PC-3 (cell line): ENCODE measurements around the gene NADSYN1. TPM values are rescaled to one million over a fixed set of nuclear protein-coding genes. Genes with fewer than 3 reads are reported as not detected.

Experiments used
- ATAC-seq: fragments of 200-7000 bp; cut with Tn5 transposase; 2 replicates; pipeline ENCODE4 v1.9.1; 2020; ENCODE audit warnings: mild to moderate bottlenecking, moderate library complexity
- BruUV-seq: library from RNA; stranded (reverse); fragments of 400-500 nt; replicated peaks from 2 replicates; lab custom pipeline; 2021; lab: Mats Ljungman, UMichigan
- CTCF ChIA-PET: fragments of 300-600 bp; sonication (Branson Sonifier 250); formaldehyde crosslinking; loops from one replicate; lab custom pipeline; 2022; ENCODE audit warnings: antibody characterized with exemption; lab: Charles Lee
- POLR2A ChIA-PET: fragments of 300-600 bp; sonication (Branson Sonifier 250); formaldehyde crosslinking; loops from one replicate; lab custom pipeline; 2022; ENCODE audit warnings: antibody characterized with exemption; ENCODE audit not compliant: unreplicated experiment; lab: Charles Lee
- DNase-seq: peaks from one replicate; pipeline ENCODE4 v3.0.0-alpha.2; 2015
- H2AFZ ChIP-seq: fragments of 300-600 bp; sonication (generic); 2 replicates; pipeline ENCODE4 v1.6.0; 2016; ENCODE audit warnings: antibody characterized with exemption, low read length
- H3F3A ChIP-seq: fragments of 300-600 bp; sonication (generic); one replicate; pipeline ENCODE4 v1.6.0; 2017; ENCODE audit warnings: antibody characterized with exemption, low read length, control low read depth, mild to moderate bottlenecking; ENCODE audit not compliant: unreplicated experiment
- H3K27ac ChIP-seq: fragments of 300-600 bp; sonication (generic); 2 replicates; pipeline ENCODE4 v1.5.1; 2016; ENCODE audit warnings: mild to moderate bottlenecking, low read length
- H3K27me3 ChIP-seq: fragments of 300-600 bp; sonication (generic); 2 replicates; pipeline ENCODE4 v1.6.1; 2016; ENCODE audit warnings: low read length, mixed read lengths
- H3K36me3 ChIP-seq: fragments of 300-600 bp; sonication (generic); 2 replicates; pipeline ENCODE4 v1.6.1; 2016; ENCODE audit warnings: low read depth, mixed run types, low read length, mixed read lengths
- H3K4me1 ChIP-seq: fragments of 300-600 bp; sonication (generic); 2 replicates; pipeline ENCODE4 v1.5.1; 2016; ENCODE audit warnings: low read length; ENCODE audit not compliant: insufficient read depth
- H3K4me2 ChIP-seq: fragments of 300-600 bp; sonication (generic); 2 replicates; pipeline ENCODE4 v1.6.0; 2016; ENCODE audit warnings: low read length
- H3K4me3 ChIP-seq: fragments of 300-600 bp; sonication (generic); 2 replicates; pipeline ENCODE4 v1.5.1; 2016; ENCODE audit warnings: mild to moderate bottlenecking, low read length, mixed read lengths
- H3K79me2 ChIP-seq: fragments of 300-600 bp; sonication (generic); 2 replicates; pipeline ENCODE4 v1.6.1; 2017; ENCODE audit warnings: low read length, mixed read lengths
- H3K9ac ChIP-seq: fragments of 300-600 bp; sonication (generic); 2 replicates; pipeline ENCODE4 v1.6.0; 2016; ENCODE audit warnings: mild to moderate bottlenecking, low read length
- H3K9me2 ChIP-seq: fragments of 300-600 bp; sonication (generic); replicated peaks from 2 replicates; pipeline ENCODE4 v1.6.1; 2016; ENCODE audit warnings: mixed run types, low read length, mixed read lengths
- H3K9me3 ChIP-seq: fragments of 300-600 bp; sonication (generic); 2 replicates; pipeline ENCODE4 v1.6.1; 2016; ENCODE audit warnings: low read length, mixed read lengths
- H4K20me1 ChIP-seq: fragments of 300-600 bp; sonication (generic); 2 replicates; pipeline ENCODE4 v1.6.1; 2016; ENCODE audit warnings: low read length, mixed read lengths
- EZH2 ChIP-seq: fragments of 300-600 bp; sonication (generic); IDR thresholded peaks from one replicate; pipeline ENCODE4 v1.6.1; 2017; ENCODE audit warnings: antibody characterized with exemption, mild to moderate bottlenecking, low read length; ENCODE audit not compliant: unreplicated experiment
- EZH2phosphoT487 ChIP-seq: fragments of 300-600 bp; sonication (generic); IDR thresholded peaks from 2 replicates; pipeline ENCODE4 v1.6.1; 2018; ENCODE audit warnings: mild to moderate bottlenecking, antibody characterized with exemption, low read length, borderline replicate concordance
- intact Hi-C: fragments of 100-400 bp; cut with micrococcal nuclease; formaldehyde crosslinking; loops from 2 replicates; pipeline ENCODE4 v1.9.0; 2023
- total RNA-seq: library from RNA; depleted of rRNA; stranded (reverse); fragments of >200 nt; gene quantifications from 2 replicates; pipeline ENCODE4 v1.2.3, GENCODE V29; 2014
- TF ChIP-seq, protein P1 (sequence below): fragments of 300-600 bp; sonication (generic); conservative IDR thresholded peaks from 2 replicates; pipeline ENCODE4 v1.5.1; 2017; ENCODE audit warnings: antibody characterized with exemption, low read depth, mild to moderate bottlenecking, low read length

The NADSYN1 gene
- total RNA-seq, 1 experiment from 2014 or later = 64.8 TPM

- H3K4me1 ChIP-seq = no peaks in the 10 kb centered on the region
- no TSS peak for BruUV-seq
- POLR2A ChIA-PET = no interaction called here
- H3K9me3 ChIP-seq = no peaks in the 10 kb centered on the region
- H3K9ac ChIP-seq = no peak overlapping the region
- peaks cover 40% of the 10 kb centered on the region for H3K36me3 ChIP-seq
- H3K27ac ChIP-seq = no peak overlapping the region
- no peaks in the 10 kb centered on the region for H3K9me2 ChIP-seq
- no peaks in the 10 kb centered on the region for H4K20me1 ChIP-seq
- H3F3A ChIP-seq = no peaks in the 10 kb centered on the region
- ATAC-seq (no peak), DNase-seq (no peak)
- no peaks in the 10 kb centered on the region for H3K27me3 ChIP-seq
- TF ChIP-seq EZH2 (no peak), EZH2phosphoT487 (no peak)
- TF ChIP-seq, protein P1, sequence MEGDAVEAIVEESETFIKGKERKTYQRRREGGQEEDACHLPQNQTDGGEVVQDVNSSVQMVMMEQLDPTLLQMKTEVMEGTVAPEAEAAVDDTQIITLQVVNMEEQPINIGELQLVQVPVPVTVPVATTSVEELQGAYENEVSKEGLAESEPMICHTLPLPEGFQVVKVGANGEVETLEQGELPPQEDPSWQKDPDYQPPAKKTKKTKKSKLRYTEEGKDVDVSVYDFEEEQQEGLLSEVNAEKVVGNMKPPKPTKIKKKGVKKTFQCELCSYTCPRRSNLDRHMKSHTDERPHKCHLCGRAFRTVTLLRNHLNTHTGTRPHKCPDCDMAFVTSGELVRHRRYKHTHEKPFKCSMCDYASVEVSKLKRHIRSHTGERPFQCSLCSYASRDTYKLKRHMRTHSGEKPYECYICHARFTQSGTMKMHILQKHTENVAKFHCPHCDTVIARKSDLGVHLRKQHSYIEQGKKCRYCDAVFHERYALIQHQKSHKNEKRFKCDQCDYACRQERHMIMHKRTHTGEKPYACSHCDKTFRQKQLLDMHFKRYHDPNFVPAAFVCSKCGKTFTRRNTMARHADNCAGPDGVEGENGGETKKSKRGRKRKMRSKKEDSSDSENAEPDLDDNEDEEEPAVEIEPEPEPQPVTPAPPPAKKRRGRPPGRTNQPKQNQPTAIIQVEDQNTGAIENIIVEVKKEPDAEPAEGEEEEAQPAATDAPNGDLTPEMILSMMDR = no peak
- H3K4me3 ChIP-seq = no peak overlapping the region
- intact Hi-C loops = no loop called here
- H3K4me2 ChIP-seq = no peak overlapping the region
- CTCF ChIA-PET = no interaction called here
- H3K79me2 ChIP-seq = no peaks in the 10 kb centered on the region
- no peak overlapping the region for H2AFZ ChIP-seq
Measured at GRCh38 chr11:71437879-71438278, 15.1 kb upstream of the NADSYN1 start.

- no peak for DNase-seq
- no peaks in the 10 kb centered on the region for H3K9me2 ChIP-seq
- H2AFZ ChIP-seq = no peak overlapping the region
- no peaks in the 10 kb centered on the region for H3K9me3 ChIP-seq
- no peak overlapping the region for H3K4me3 ChIP-seq
- H3K36me3 ChIP-seq = peaks cover 48% of the 10 kb centered on the region
- TF ChIP-seq EZH2 = no peak
- no peak for TF ChIP-seq EZH2phosphoT487
- CTCF ChIA-PET = interaction anchor here (0.6 kb wide), 1 partner anchor 12 kb away, joined by 7 read pairs; no protein-coding TSS in a partner anchor
- no peak overlapping the region for H3K9ac ChIP-seq
- no peak overlapping the region for H3K4me2 ChIP-seq
- no peaks in the 10 kb centered on the region for H3F3A ChIP-seq
- no peak overlapping the region for H3K27ac ChIP-seq
- H4K20me1 ChIP-seq = no peaks in the 10 kb centered on the region
- intact Hi-C loops = no loop called here
- no peaks in the 10 kb centered on the region for H3K27me3 ChIP-seq
- H3K4me1 ChIP-seq = no peaks in the 10 kb centered on the region
- no peak for ATAC-seq
- POLR2A ChIA-PET = no interaction called here
- BruUV-seq = no TSS peak
- H3K79me2 ChIP-seq = no peaks in the 10 kb centered on the region
Measured at GRCh38 chr11:71438650-71439049, 14.4 kb upstream of the NADSYN1 start.

GRCh38 chr11:71440021-71440755 is 12.8 kb upstream of the NADSYN1 start:
- Histone ChIP-seq H3K9me3 (no peaks in the 10 kb centered on the region), H3K79me2 (no peaks in the 10 kb centered on the region), H3K9ac (no peak overlapping the region), H3K4me2 (no peak overlapping the region), H4K20me1 (no peaks in the 10 kb centered on the region), H3K4me1 (no peaks in the 10 kb centered on the region), H3K27ac (no peak overlapping the region), H3K36me3 (peaks cover 63% of the 10 kb centered on the region), H3K4me3 (no peak overlapping the region), H3K9me2 (no peaks in the 10 kb centered on the region), H3K27me3 (no peaks in the 10 kb centered on the region), H2AFZ (no peak overlapping the region), H3F3A (no peaks in the 10 kb centered on the region)
- BruUV-seq = no TSS peak
- TF ChIP-seq, protein P1 = no peak
- no peak for TF ChIP-seq EZH2phosphoT487
- no peak for TF ChIP-seq EZH2
- ATAC-seq (no peak), DNase-seq (no peak)
- ChIA-PET CTCF (no interaction called here), POLR2A (no interaction called here)
- intact Hi-C loops = no loop called here
